H1 (cell line): ENCODE results near the gene RIGI. TPM values are rescaled to one million over a fixed set of nuclear protein-coding genes. Genes with fewer than 3 reads are reported as not detected.
"Not testable (repeated sequence)": the region's sequence is repeated elsewhere in the genome, so short reads cannot be mapped to it uniquely, and the experiment has no call there.

Source experiments
- CTCF ChIA-PET: fragments of 300-600 bp; sonication (Branson Sonifier 250); formaldehyde crosslinking; loops from one replicate; lab custom pipeline; 2021; ENCODE audit not compliant: partially characterized antibody; lab: Charles Lee
- POLR2A ChIA-PET: fragments of 300-600 bp; sonication (Branson Sonifier 250); formaldehyde crosslinking; loops from one replicate; lab custom pipeline; 2021; ENCODE audit warnings: inconsistent platforms; ENCODE audit not compliant: partially characterized antibody; lab: Charles Lee
- DNase-seq, 2 experiments: peaks; one replicate each; pipeline versions ENCODE4 v3.0.0 to v3.0.0-alpha.2; 2010 to 2022; ENCODE audit warnings: low spot score in 2 of 2, low read depth in 1 of 2, mixed read lengths in 1 of 2
- FAIRE-seq: peaks from 2 replicates; lab custom pipeline; 2011; peaks lifted over from hg19 to GRCh38; lab: Jason Lieb, UNC
- H2AFZ ChIP-seq: 2 replicates; pipeline ENCODE4 v1.8.1; 2012; ENCODE audit warnings: low read length, inconsistent platforms
- H2AK5ac ChIP-seq: 2 replicates; pipeline ENCODE4 v1.6.1; 2013; ENCODE audit warnings: low read depth, low read length
- H2BK120ac ChIP-seq: replicated peaks from 2 replicates; pipeline ENCODE3; 2013; ENCODE audit warnings: low read depth, low read length, inconsistent platforms
- H2BK12ac ChIP-seq: 2 replicates; pipeline ENCODE4 v1.6.1; 2013; ENCODE audit warnings: low read depth, low read length
- H2BK15ac ChIP-seq: 2 replicates; pipeline ENCODE4 v1.6.1; 2013; ENCODE audit warnings: low read length
- H2BK20ac ChIP-seq: 2 replicates; pipeline ENCODE4 v1.6.1; 2013; ENCODE audit warnings: low read length
- H2BK5ac ChIP-seq: 2 replicates; pipeline ENCODE4 v1.6.1; 2013; ENCODE audit warnings: low read depth, low read length
- H3K14ac ChIP-seq: 2 replicates; pipeline ENCODE4 v1.6.1; 2013; ENCODE audit warnings: inconsistent platforms; ENCODE audit not compliant: insufficient read length
- H3K18ac ChIP-seq: 2 replicates; pipeline ENCODE4 v1.6.1; 2013; ENCODE audit warnings: low read length; ENCODE audit errors: extremely low read depth
- H3K23ac ChIP-seq: 2 replicates; pipeline ENCODE4 v1.6.1; 2013; ENCODE audit warnings: inconsistent platforms; ENCODE audit not compliant: insufficient read length
- H3K23me2 ChIP-seq: 2 replicates; pipeline ENCODE4 v1.6.1; 2013; ENCODE audit warnings: low read depth, low read length
- H3K27ac ChIP-seq: 2 replicates; pipeline ENCODE4 v1.6.1; 2011; ENCODE audit warnings: low read depth, low read length, inconsistent platforms
- H3K27me3 ChIP-seq, 4 experiments: replicated peaks in 1 of 4; 1 replicate in 1 of 4; 2 replicates in 3 of 4; pipeline versions ENCODE4 v1.6.1 to v1.8.1; 2011 to 2013; ENCODE audit warnings: low read length in 3 of 4, mild to moderate bottlenecking in 3 of 4, inconsistent platforms in 2 of 4, mixed read lengths in 2 of 4, moderate library complexity in 1 of 4; ENCODE audit not compliant: control insufficient read depth in 3 of 4, insufficient read depth in 3 of 4; ENCODE audit errors: extremely low read depth in 1 of 4
- H3K36me3 ChIP-seq, 4 experiments: 2 replicates each; pipeline versions ENCODE4 v1.6.1 to v1.8.1; 2011 to 2013; ENCODE audit warnings: mild to moderate bottlenecking in 4 of 4, low read length in 3 of 4, moderate library complexity in 2 of 4, control low read depth in 1 of 4, inconsistent platforms in 1 of 4; ENCODE audit not compliant: insufficient read depth in 4 of 4, control insufficient read depth in 2 of 4
- H3K4ac ChIP-seq: replicated peaks from 2 replicates; pipeline ENCODE3; 2013; ENCODE audit warnings: low read length, low read depth, mixed read lengths, inconsistent platforms; ENCODE audit not compliant: insufficient read length
- H3K4me1 ChIP-seq, 4 experiments: replicated peaks in 1 of 4; 1 replicate in 1 of 4; 2 replicates in 3 of 4; pipeline versions ENCODE4 v1.6.1 to v1.8.1; 2011 to 2013; ENCODE audit warnings: low read length in 3 of 4, inconsistent platforms in 2 of 4, mixed read lengths in 1 of 4; ENCODE audit not compliant: insufficient read depth in 4 of 4, control insufficient read depth in 3 of 4
- H3K4me2 ChIP-seq, 2 experiments: 2 replicates each; pipeline versions ENCODE4 v1.6.1 to v1.8.1; 2011 to 2013; ENCODE audit warnings: low read depth in 2 of 2, low read length in 2 of 2, control low read depth in 1 of 2, inconsistent platforms in 1 of 2, mild to moderate bottlenecking in 1 of 2; ENCODE audit not compliant: insufficient read depth in 1 of 2
- H3K4me3 ChIP-seq, 4 experiments: fragments of 200-600, 300-600 bp in 1 of 4; sonication (generic), shearing (Covaris generic), sonication (Bioruptor Twin) in 1 of 4; 2 replicates each; pipeline versions ENCODE4 v1.5.1 to v1.8.1; 2011 to 2016; ENCODE audit warnings: low read length in 4 of 4, low read depth in 3 of 4, control low read depth in 2 of 4, inconsistent platforms in 2 of 4, mild to moderate bottlenecking in 2 of 4, mixed read lengths in 1 of 4, moderate library complexity in 1 of 4; ENCODE audit not compliant: insufficient read depth in 2 of 4; ENCODE audit errors: extremely low read depth in 1 of 4
- H3K56ac ChIP-seq: replicated peaks from 2 replicates; pipeline ENCODE3; 2013; ENCODE audit warnings: low read depth, mild to moderate bottlenecking, mixed read lengths, low read length, inconsistent platforms; ENCODE audit not compliant: insufficient read length
- H3K79me1 ChIP-seq: 2 replicates; pipeline ENCODE4 v1.6.1; 2013; ENCODE audit warnings: low read depth, low read length, control low read depth
- H3K79me2 ChIP-seq, 2 experiments: 2 replicates each; pipeline versions ENCODE4 v1.6.1 to v1.8.1; 2012 to 2013; ENCODE audit warnings: low read length in 2 of 2, mild to moderate bottlenecking in 2 of 2, inconsistent platforms in 1 of 2; ENCODE audit not compliant: insufficient read depth in 2 of 2, control insufficient read depth in 1 of 2
- H3K9ac ChIP-seq, 4 experiments: replicated peaks in 1 of 4; 1 replicate in 1 of 4; 2 replicates in 3 of 4; pipeline versions ENCODE4 v1.6.1 to v1.8.1; 2011 to 2013; ENCODE audit warnings: low read depth in 3 of 4, low read length in 3 of 4, control low read depth in 2 of 4, mild to moderate bottlenecking in 2 of 4, moderate library complexity in 2 of 4, inconsistent platforms in 1 of 4; ENCODE audit errors: extremely low read depth in 1 of 4
- H3K9me3 ChIP-seq, 2 experiments: 2 replicates each; pipeline versions ENCODE4 v1.6.1 to v1.8.1; 2012 to 2013; ENCODE audit warnings: mild to moderate bottlenecking in 2 of 2, moderate library complexity in 2 of 2, control low read depth in 1 of 2, inconsistent platforms in 1 of 2, low read depth in 1 of 2, low read length in 1 of 2, mixed read lengths in 1 of 2; ENCODE audit not compliant: insufficient read depth in 2 of 2
- H4K20me1 ChIP-seq, 2 experiments: replicated peaks in 1 of 2; 2 replicates each; pipeline versions ENCODE3 to v1.8.1; 2011 to 2013; ENCODE audit warnings: inconsistent platforms in 2 of 2, low read length in 2 of 2, mild to moderate bottlenecking in 1 of 2; ENCODE audit not compliant: insufficient read depth in 2 of 2, control insufficient read depth in 1 of 2
- H4K5ac ChIP-seq: 2 replicates; pipeline ENCODE4 v1.6.1; 2013; ENCODE audit warnings: low read length, low read depth, mixed read lengths, inconsistent platforms; ENCODE audit not compliant: insufficient read length
- H4K8ac ChIP-seq: 2 replicates; pipeline ENCODE4 v1.8.0; 2013; ENCODE audit warnings: mild to moderate bottlenecking, moderate library complexity, low read length, inconsistent platforms; ENCODE audit not compliant: insufficient read depth; ENCODE audit errors: extremely low read depth
- H4K91ac ChIP-seq: replicated peaks from 2 replicates; pipeline ENCODE3; 2013; ENCODE audit warnings: low read length, mixed read lengths, inconsistent platforms; ENCODE audit not compliant: insufficient read length
- WGBS, 2 experiments: shearing (Covaris generic) in 1 of 2; methylation state at CpG; one replicate each; pipeline versions ENCODE4 v1.1.6 to v1.1.7; 2013 to 2015; ENCODE audit warnings: low lambda C conversion rate in 2 of 2, mixed read lengths in 2 of 2, inconsistent platforms in 1 of 2, low coverage in 1 of 2, missing lambda C conversion rate in 1 of 2; ENCODE audit not compliant: insufficient replicate concordance in 2 of 2, insufficient coverage in 1 of 2, insufficient read length in 1 of 2; ENCODE audit errors: extremely low coverage in 1 of 2, missing lambda C conversion rate in 1 of 2; 5-methylcytosine and 5-hydroxymethylcytosine counted together
- polyA plus RNA-seq, 7 experiments: library from polyadenylated mRNA; depleted of rRNA in 3 of 7; stranded (reverse) in 5 of 7; unstranded in 2 of 7; fragments of >200 nt in 5 of 7; fragments of 200-250 nt in 2 of 7; gene quantifications; 1 replicate in 5 of 7; 2 replicates in 1 of 7; 4 replicates in 1 of 7; pipeline versions ENCODE4 v1.2.1 to v1.2.3, GENCODE V29; 2011 to 2013; ENCODE audit warnings: missing spikeins in 2 of 7, mixed read lengths in 2 of 7
- total RNA-seq: library from RNA; stranded (reverse); fragmentation: NEBNext Ultra II Directional; extraction: Animal tissue kit (Norgen Biotek cat#: 25700); gene quantifications from 2 replicates; pipeline ENCODE4 v1.2.1, GENCODE V29; 2021

The RIGI gene
- total and polyA plus RNA-seq, 2 of the 8 experiments (the other 6 are each of a cell fraction or from before 2014, with no cell fraction given), result 3.1 to 6.7 TPM

GRCh38 chr9:32548213-32548612, 22.2 kb upstream of the RIGI start:
- H3K4me2 ChIP-seq, H3K4me3 ChIP-seq, H3K14ac ChIP-seq, H3K9me3 ChIP-seq, H2BK20ac ChIP-seq, H3K27ac ChIP-seq, H2BK5ac ChIP-seq, H3K23me2 ChIP-seq, H2BK12ac ChIP-seq, H2AK5ac ChIP-seq, DNase-seq, H2BK15ac ChIP-seq, H3K4me1 ChIP-seq, H3K4ac ChIP-seq, H3K18ac ChIP-seq, H2AFZ ChIP-seq, H3K9ac ChIP-seq, H3K79me1 ChIP-seq, POLR2A ChIA-PET, FAIRE-seq, H2BK120ac ChIP-seq, H4K91ac ChIP-seq, H3K23ac ChIP-seq, H4K8ac ChIP-seq, H3K56ac ChIP-seq, H3K27me3 ChIP-seq, H4K5ac ChIP-seq: not testable (repeated sequence)
- WGBS, 2 experiments, result 96% methylated on average over 20 of the region's 20 CpGs; no CpG with 5 or more reads in 1 of the 2 experiments
- Histone ChIP-seq H3K79me2 (peaks cover 41 to 85% of the 10 kb centered on the region in 2 experiments), H4K20me1 (peaks cover 13 to 19% of the 10 kb centered on the region in 2 experiments), H3K36me3 (peaks cover 2 to 15% (median 7%) of the 10 kb centered on the region in 4 experiments; a peak in 6 of 8 replicates)
- CTCF ChIA-PET, result interaction anchor here (0.9 to 3.8 kb wide), 7 partner anchors 10 to 170 kb away, joined by 3 to 18 read pairs (median 3); partner anchors contain the start of gene RIGI
